Parathyroid adenoma (tissue), 2 donors: ENCODE data around the gene SLC38A4.

ENCODE experiments used
- H2AFZ ChIP-seq: fragments of 300-600 bp; sonication (generic); one replicate; pipeline ENCODE4 v1.7.0; 2017; ENCODE audit warnings: antibody characterized with exemption, mild to moderate bottlenecking
- H3K27ac ChIP-seq: fragments of 300-600 bp; sonication (generic); one replicate; pipeline ENCODE4 v1.7.0; 2017
- H3K27me3 ChIP-seq: fragments of 300-600 bp; sonication (generic); one replicate; pipeline ENCODE4 v1.7.0; 2017; ENCODE audit warnings: low read length; ENCODE audit not compliant: control insufficient read depth, insufficient read depth
- H3K36me3 ChIP-seq: fragments of 300-600 bp; sonication (generic); one replicate; pipeline ENCODE4 v1.7.0; 2017; ENCODE audit warnings: low read length; ENCODE audit not compliant: control insufficient read depth, insufficient read depth
- H3K4me1 ChIP-seq: fragments of 300-600 bp; sonication (generic); one replicate; pipeline ENCODE4 v1.7.0; 2017; ENCODE audit warnings: control low read depth
- H3K4me2 ChIP-seq: fragments of 300-600 bp; sonication (generic); one replicate; pipeline ENCODE4 v1.7.0; 2017; ENCODE audit warnings: low read length
- H3K4me3 ChIP-seq: fragments of 300-600 bp; sonication (generic); one replicate; pipeline ENCODE4 v1.7.0; 2017; ENCODE audit warnings: low read depth, low read length
- H3K79me2 ChIP-seq: fragments of 300-600 bp; sonication (generic); one replicate; pipeline ENCODE4 v1.7.0; 2017; ENCODE audit warnings: control low read depth
- H3K9ac ChIP-seq: fragments of 300-600 bp; sonication (generic); one replicate; pipeline ENCODE4 v1.7.0; 2017; ENCODE audit warnings: mild to moderate bottlenecking
- H3K9me3 ChIP-seq: fragments of 300-600 bp; sonication (generic); one replicate; pipeline ENCODE4 v1.7.0; 2017; ENCODE audit warnings: low read length; ENCODE audit not compliant: control insufficient read depth
- TF ChIP-seq, protein P1 (sequence below): fragments of 300-600 bp; sonication (generic); IDR thresholded peaks from one replicate; pipeline ENCODE4 v1.7.0; 2017; ENCODE audit warnings: antibody characterized with exemption, mild to moderate bottlenecking
- donor health status: primary hyperparathyroidism.

The SLC38A4 gene

DNA sequence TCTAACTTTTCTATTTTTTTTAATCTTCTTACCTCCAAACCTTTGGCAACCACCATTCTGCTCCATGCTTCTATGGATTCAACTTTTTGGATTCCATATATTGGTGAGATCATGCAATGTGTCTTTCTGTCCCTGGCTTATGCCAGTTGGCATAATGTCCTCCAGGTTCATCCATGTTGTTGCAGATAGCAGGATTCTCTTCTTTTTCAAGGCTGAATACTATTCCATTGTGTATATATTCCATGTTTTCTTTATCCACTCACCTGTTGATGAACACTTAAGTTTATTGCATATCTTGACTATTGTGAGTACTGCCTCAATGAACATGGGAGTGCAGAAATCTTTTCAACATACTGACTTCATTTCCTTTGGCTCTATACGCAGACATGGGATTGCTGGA is 21.2 kb upstream of the SLC38A4 start:
- Histone ChIP-seq H3K79me2 (no peaks in the 10 kb centered on the region), H3K9ac (no peak overlapping the region), H3K27ac (no peak overlapping the region), H3K36me3 (no peaks in the 10 kb centered on the region), H3K9me3 (no peaks in the 10 kb centered on the region), H3K27me3 (no peaks in the 10 kb centered on the region), H3K4me1 (no peaks in the 10 kb centered on the region), H2AFZ (no peak overlapping the region), H3K4me2 (no peak overlapping the region), H3K4me3 (no peak overlapping the region)
- TF ChIP-seq, protein P1, sequence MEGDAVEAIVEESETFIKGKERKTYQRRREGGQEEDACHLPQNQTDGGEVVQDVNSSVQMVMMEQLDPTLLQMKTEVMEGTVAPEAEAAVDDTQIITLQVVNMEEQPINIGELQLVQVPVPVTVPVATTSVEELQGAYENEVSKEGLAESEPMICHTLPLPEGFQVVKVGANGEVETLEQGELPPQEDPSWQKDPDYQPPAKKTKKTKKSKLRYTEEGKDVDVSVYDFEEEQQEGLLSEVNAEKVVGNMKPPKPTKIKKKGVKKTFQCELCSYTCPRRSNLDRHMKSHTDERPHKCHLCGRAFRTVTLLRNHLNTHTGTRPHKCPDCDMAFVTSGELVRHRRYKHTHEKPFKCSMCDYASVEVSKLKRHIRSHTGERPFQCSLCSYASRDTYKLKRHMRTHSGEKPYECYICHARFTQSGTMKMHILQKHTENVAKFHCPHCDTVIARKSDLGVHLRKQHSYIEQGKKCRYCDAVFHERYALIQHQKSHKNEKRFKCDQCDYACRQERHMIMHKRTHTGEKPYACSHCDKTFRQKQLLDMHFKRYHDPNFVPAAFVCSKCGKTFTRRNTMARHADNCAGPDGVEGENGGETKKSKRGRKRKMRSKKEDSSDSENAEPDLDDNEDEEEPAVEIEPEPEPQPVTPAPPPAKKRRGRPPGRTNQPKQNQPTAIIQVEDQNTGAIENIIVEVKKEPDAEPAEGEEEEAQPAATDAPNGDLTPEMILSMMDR = no peak

DNA sequence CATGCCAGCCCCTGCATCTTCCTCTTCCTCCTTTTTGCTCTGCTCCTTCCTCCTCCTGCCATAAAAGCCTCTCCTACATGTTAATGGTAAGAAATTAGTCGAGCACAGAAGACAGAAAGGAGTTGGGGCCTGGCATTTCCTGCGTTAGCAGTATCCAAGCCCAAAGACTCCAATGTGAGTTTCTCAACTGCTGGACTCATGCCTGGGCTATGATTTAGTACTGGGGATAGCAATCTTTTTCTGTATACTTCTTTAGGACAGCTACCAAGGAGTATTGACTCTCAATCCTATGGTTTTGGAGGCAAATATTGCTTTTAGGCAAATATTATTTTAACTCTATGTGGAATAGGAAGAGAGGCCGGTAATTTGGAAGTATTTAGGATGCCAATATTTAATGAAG is 18.0 kb upstream of the SLC38A4 start:
- no peaks in the 10 kb centered on the region for H3K9me3 ChIP-seq
- H3K27me3 ChIP-seq = no peaks in the 10 kb centered on the region
- no peak overlapping the region for H2AFZ ChIP-seq
- H3K4me1 ChIP-seq = no peaks in the 10 kb centered on the region
- no peak overlapping the region for H3K9ac ChIP-seq
- H3K4me3 ChIP-seq = no peak overlapping the region
- H3K79me2 ChIP-seq = no peaks in the 10 kb centered on the region
- TF ChIP-seq, protein P1 = no peak
- no peak overlapping the region for H3K4me2 ChIP-seq
- H3K36me3 ChIP-seq = no peaks in the 10 kb centered on the region
- H3K27ac ChIP-seq = no peak overlapping the region

DNA sequence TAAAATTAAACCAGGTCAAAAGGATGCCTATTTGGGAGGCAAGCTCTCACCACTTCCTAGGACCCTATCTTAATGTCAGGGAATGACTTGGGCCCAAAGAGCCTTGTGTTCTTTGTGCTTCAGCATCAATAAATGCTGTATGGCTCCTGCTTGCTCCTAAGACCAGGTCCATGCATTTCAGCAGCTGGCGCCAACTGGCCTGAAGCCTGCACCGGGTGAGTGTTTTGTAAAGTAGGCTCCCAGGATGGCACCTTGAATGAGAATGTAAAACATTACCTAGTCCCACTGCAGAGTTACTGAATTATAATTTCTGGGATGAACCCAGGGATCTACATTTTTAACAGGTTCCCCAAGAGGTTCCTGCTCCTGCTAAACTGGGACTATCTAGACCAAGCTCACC is 16.1 kb upstream of the SLC38A4 start:
- Histone ChIP-seq H3K4me3 (no peak overlapping the region), H3K79me2 (no peaks in the 10 kb centered on the region), H3K27ac (no peak overlapping the region), H3K36me3 (no peaks in the 10 kb centered on the region), H3K27me3 (no peaks in the 10 kb centered on the region), H3K9ac (no peak overlapping the region), H3K9me3 (no peaks in the 10 kb centered on the region), H2AFZ (no peak overlapping the region), H3K4me1 (no peaks in the 10 kb centered on the region), H3K4me2 (no peak overlapping the region)
- TF ChIP-seq, protein P1 = no peak

DNA sequence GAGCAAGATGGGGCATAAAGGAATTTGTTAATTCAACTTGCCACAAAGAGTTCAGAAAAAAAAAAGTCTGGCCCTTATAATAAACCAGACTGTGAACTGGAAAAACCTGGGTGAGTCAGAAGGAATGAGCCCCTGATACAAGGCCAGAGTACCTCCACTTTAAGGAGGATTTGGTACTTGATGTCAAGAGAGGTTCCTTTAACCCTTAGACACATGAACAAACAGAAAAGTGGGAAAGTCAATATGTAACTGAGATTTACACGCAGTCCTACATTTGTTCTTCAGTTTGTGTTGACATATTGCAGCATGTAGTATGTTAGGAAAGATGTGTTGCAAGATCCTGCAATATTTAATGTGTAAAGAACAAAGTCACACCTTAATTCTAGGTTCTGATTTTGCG is 14.2 kb upstream of the SLC38A4 start:
- Histone ChIP-seq H3K27ac (no peak overlapping the region), H3K79me2 (no peaks in the 10 kb centered on the region), H3K9me3 (no peaks in the 10 kb centered on the region), H2AFZ (no peak overlapping the region), H3K4me1 (no peaks in the 10 kb centered on the region), H3K4me3 (no peak overlapping the region), H3K9ac (no peak overlapping the region), H3K27me3 (no peaks in the 10 kb centered on the region), H3K36me3 (no peaks in the 10 kb centered on the region), H3K4me2 (no peak overlapping the region)
- TF ChIP-seq, protein P1 = no peak

DNA sequence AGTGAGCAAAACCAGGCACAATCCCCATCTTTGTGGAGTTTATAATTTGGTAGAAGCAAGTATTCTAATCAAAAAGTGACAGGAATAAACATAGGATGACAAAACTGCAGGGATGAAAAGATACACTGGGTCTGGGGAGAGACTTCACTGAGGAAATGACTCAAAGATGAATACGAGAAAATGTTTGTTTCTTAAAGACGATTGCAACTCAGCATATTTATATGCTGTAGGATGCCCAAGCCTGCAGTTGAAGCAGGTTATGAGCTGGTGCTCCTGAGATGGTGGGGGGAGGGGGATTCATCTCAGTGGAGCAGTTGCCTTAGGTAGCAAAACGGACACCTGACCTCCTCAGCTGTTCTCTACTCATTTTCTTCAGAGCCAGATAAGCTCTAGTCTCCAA is 13.4 kb upstream of the SLC38A4 start:
- Histone ChIP-seq H3K27me3 (no peaks in the 10 kb centered on the region), H3K4me3 (no peak overlapping the region), H2AFZ (no peak overlapping the region), H3K9me3 (no peaks in the 10 kb centered on the region), H3K4me2 (no peak overlapping the region), H3K36me3 (no peaks in the 10 kb centered on the region), H3K27ac (no peak overlapping the region), H3K9ac (no peak overlapping the region), H3K79me2 (no peaks in the 10 kb centered on the region), H3K4me1 (no peaks in the 10 kb centered on the region)
- TF ChIP-seq, protein P1 = no peak
